Measurements from ENCODE around the gene TNRC18. TPM values are rescaled to one million over a fixed set of nuclear protein-coding genes. Genes with fewer than 3 reads are reported as not detected.

Gene TNRC18
- total RNA-seq, 4 donors from 2014 or later: 81.1 to 160 (median 104) TPM

DNA sequence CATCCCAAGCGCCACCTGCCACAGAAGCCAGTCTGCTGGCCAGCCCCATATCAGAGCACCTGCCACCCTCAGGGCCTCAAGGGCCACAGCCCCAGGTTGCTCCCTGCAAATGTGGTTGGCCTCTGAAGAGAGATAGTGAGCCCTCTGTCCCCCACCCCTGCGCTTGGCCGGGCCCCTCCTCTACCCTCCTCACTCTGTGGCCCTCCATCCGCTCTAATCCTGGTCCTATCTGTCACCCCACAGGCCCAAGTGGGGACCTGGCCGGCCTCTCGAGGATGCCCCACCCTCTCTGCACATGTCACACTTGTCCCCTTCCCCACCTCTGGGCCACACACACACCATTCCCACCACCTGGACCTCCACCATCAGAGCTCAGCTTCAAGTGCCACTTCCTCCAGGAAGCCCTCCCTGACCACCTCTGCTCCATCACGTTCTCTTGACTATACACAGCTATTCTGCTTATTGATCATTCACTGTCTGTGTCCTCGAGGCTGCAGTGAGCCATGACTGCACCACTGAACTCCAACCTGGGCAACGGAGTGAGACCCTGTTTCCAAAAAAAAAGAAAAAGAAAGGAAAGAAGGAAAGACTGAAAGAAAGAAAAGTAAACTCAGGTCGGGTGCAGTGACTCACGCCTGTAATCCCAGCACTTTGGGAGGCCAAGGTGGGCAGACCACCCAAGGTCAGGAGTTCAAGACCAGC lies 42.4 kb downstream of the TNRC18 start:
- Histone ChIP-seq H3K4me3 (no peak overlapping the region), H3K4me1 (peaks cover 42% of the 10 kb centered on the region), H3K9me3 (no peaks in the 10 kb centered on the region), H3K36me3 (peaks cover 36% of the 10 kb centered on the region), H3K27me3 (no peaks in the 10 kb centered on the region), H3K27ac (no peak overlapping the region)
- DNase-seq (ENCODE audit: low spot score in 2 of 2): no peak
- TF ChIP-seq EP300 (IDR thresholded peaks at IDR 0.05): no peak
- no peak for TF ChIP-seq CTCF (IDR thresholded peaks at IDR 0.05)
- no peak for TF ChIP-seq POLR2AphosphoS5 (IDR thresholded peaks at IDR 0.05)
- TF ChIP-seq POLR2A (IDR thresholded peaks at IDR 0.05): no peak
- 82% methylated on average over 10 of the region's 11 CpGs for WGBS

- Histone ChIP-seq H3K4me1 (peaks cover 42% of the 10 kb centered on the region), H3K27ac (no peak overlapping the region)
- TF ChIP-seq POLR2AphosphoS5 (IDR thresholded peaks at IDR 0.05): no peak
- TF ChIP-seq POLR2A (IDR thresholded peaks at IDR 0.05): no peak
Observed at GRCh38 chr7:5380350-5381070, 43.1 kb downstream of the TNRC18 start.

GRCh38 chr7:5379546-5379945 lies 44.1 kb downstream of the TNRC18 start:
- no peak overlapping the region for H3K4me3 ChIP-seq
- peaks cover 38% of the 10 kb centered on the region for H3K4me1 ChIP-seq
- peaks cover 40% of the 10 kb centered on the region for H3K36me3 ChIP-seq
- no peak overlapping the region for H3K27ac ChIP-seq
- DNase-seq (ENCODE audit: low spot score in 2 of 2): no peak
- 78% methylated on average over 13 of the region's 17 CpGs for WGBS
- TF ChIP-seq EP300 (IDR thresholded peaks at IDR 0.05): no peak
- no peak for TF ChIP-seq CTCF (IDR thresholded peaks at IDR 0.05)
- H3K9me3 ChIP-seq: no peaks in the 10 kb centered on the region
- no peaks in the 10 kb centered on the region for H3K27me3 ChIP-seq

More at GRCh38 chr7:5380350-5381070, 43.1 kb downstream of the TNRC18 start:
- Histone ChIP-seq H3K9me3 (no peaks in the 10 kb centered on the region), H3K4me3 (no peak overlapping the region), H3K36me3 (peaks cover 37% of the 10 kb centered on the region), H3K27me3 (no peaks in the 10 kb centered on the region)
- WGBS: 91% methylated on average over 9 of the region's 20 CpGs
- DNase-seq (ENCODE audit: low spot score in 2 of 2): no peak

DNA sequence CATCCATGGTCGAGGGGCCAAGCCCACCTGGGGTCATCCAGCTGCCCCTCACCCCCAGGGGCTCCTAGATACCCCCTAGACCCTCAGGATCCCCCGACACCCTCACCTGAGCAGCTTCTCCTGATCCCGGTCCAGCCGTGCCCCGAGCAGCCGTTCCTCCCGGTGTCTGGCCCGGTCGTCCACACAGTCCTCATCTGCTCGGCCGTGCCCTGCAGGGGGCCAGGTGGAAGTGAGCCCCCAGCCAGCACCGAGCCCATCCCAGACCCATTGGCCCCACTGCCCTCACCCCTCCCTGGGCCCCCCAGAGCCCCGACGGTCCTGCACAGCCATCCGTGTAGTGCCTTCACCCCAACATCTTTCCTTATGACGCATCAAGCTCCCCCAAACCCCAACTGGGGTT lies 45.8 kb downstream of the TNRC18 start:
- H3K27ac ChIP-seq: no peak overlapping the region
- 94% methylated on average over 14 of the region's 16 CpGs for WGBS
- no peak overlapping the region for H3K4me3 ChIP-seq
- H3K4me1 ChIP-seq: peaks cover 22% of the 10 kb centered on the region
- H3K36me3 ChIP-seq: peaks cover 52% of the 10 kb centered on the region
- TF ChIP-seq POLR2AphosphoS5 (IDR thresholded peaks at IDR 0.05): no peak
- no peak for TF ChIP-seq EP300 (IDR thresholded peaks at IDR 0.05)
- TF ChIP-seq POLR2A (IDR thresholded peaks at IDR 0.05): no peak
- no peak for TF ChIP-seq CTCF (IDR thresholded peaks at IDR 0.05)
- no peaks in the 10 kb centered on the region for H3K9me3 ChIP-seq
- DNase-seq (ENCODE audit: low spot score in 2 of 2): no peak
- no peaks in the 10 kb centered on the region for H3K27me3 ChIP-seq

DNA sequence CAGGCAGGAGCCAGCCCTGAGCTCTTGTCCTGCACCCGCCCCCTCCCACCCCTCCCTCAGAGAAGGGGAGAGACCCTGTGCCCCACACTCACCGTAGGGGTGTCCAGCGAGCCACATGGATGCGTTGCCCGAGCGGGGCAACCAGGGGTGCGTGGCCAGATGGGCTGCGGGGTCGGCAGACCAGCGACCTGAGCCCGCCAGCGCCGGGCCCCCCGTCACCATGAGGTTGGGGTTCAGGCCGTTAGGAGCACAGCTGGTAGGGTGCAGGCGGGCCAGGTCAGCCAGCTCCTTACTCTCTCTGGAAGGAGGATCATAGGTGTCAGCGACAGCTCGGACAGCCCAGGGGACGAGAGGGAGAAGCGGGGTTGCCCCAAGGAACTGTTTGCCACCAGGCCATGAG lies 46.4 kb downstream of the TNRC18 start:
- Histone ChIP-seq H3K9me3 (no peaks in the 10 kb centered on the region), H3K27ac (no peak overlapping the region), H3K4me3 (no peak overlapping the region), H3K27me3 (no peaks in the 10 kb centered on the region), H3K4me1 (peaks cover 16% of the 10 kb centered on the region), H3K36me3 (peaks cover 58% of the 10 kb centered on the region)
- no peak for TF ChIP-seq EP300 (IDR thresholded peaks at IDR 0.05)
- no peak for TF ChIP-seq CTCF (IDR thresholded peaks at IDR 0.05)
- WGBS: 88% methylated on average over 13 of the region's 20 CpGs
- no peak for DNase-seq (ENCODE audit: low spot score in 2 of 2)

Measured in suprapubic skin (tissue), 4 donors.